Transverse colon (tissue), 4 donors: ENCODE measurements around the gene DHX58.

Experiments used
- EP300 ChIP-seq: sonication (generic); formaldehyde crosslinking; IDR thresholded peaks from one replicate; pipeline ENCODE4 v1.6.1; 2017; ENCODE audit warnings: antibody characterized with exemption, low read depth
- POLR2A ChIP-seq: fragments of 450-650 bp; IDR thresholded peaks from one replicate; pipeline ENCODE4 v1.6.1; 2016; ENCODE audit warnings: antibody characterized with exemption, mild to moderate bottlenecking, moderate library complexity
- POLR2AphosphoS5 ChIP-seq, 3 donors: sonication (generic); formaldehyde crosslinking; IDR thresholded peaks; one replicate each; pipeline ENCODE4 v1.6.1; 2016; ENCODE audit warnings: antibody characterized with exemption in 3 of 3
- TF ChIP-seq, protein P1 (sequence below), 5 experiments: fragments of 200-600 bp in 3 of 5; fragments of 450-650 bp in 2 of 5; sonication (generic) in 3 of 5; IDR thresholded peaks; 1 replicate in 2 of 5; 2 replicates in 3 of 5; pipeline ENCODE4 v1.5.1; 2016 to 2017; ENCODE audit warnings: antibody characterized with exemption in 5 of 5, inconsistent platforms in 3 of 5, mild to moderate bottlenecking in 2 of 5, moderate library complexity in 1 of 5

DNA sequence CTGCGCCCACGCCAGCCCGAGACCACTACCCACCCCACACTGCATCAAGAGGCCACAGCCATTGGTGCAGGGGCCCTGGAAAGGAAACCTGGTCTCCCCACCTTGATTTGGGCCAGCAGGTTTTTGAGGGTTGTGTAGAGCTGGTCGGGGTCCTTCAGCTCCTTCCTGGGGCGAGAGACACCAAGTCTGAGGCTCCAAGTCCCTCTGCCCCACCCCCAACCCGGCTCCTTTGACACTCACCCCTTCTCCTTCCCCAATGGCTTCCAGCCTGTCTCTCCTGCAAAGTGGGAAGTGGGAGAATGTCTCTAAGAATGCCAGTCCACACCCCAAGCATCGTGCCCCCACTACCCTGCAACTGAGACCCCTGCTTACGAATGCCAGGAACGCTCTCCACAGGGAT lies 1.6 kb upstream of the DHX58 start:
- TF ChIP-seq, protein P1, sequence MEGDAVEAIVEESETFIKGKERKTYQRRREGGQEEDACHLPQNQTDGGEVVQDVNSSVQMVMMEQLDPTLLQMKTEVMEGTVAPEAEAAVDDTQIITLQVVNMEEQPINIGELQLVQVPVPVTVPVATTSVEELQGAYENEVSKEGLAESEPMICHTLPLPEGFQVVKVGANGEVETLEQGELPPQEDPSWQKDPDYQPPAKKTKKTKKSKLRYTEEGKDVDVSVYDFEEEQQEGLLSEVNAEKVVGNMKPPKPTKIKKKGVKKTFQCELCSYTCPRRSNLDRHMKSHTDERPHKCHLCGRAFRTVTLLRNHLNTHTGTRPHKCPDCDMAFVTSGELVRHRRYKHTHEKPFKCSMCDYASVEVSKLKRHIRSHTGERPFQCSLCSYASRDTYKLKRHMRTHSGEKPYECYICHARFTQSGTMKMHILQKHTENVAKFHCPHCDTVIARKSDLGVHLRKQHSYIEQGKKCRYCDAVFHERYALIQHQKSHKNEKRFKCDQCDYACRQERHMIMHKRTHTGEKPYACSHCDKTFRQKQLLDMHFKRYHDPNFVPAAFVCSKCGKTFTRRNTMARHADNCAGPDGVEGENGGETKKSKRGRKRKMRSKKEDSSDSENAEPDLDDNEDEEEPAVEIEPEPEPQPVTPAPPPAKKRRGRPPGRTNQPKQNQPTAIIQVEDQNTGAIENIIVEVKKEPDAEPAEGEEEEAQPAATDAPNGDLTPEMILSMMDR (IDR thresholded peaks at IDR 0.05), result no peak
- TF ChIP-seq EP300 (no peak), POLR2A (no peak), POLR2AphosphoS5 (IDR thresholded peaks at IDR 0.05) (no peak)
